K562 (cell line): Measurements from ENCODE around the gene SLC6A14. TPM values are rescaled to one million over a fixed set of nuclear protein-coding genes. Genes with fewer than 3 reads are reported as not detected.

Source experiments
- ATAC-seq: fragments of 200-7000 bp; cut with Tn5 transposase; 3 replicates; pipeline ENCODE4 v1.9.1; 2020; ENCODE audit warnings: moderate library complexity
- BruUV-seq: library from RNA; stranded (reverse); fragments of 400-500 nt; replicated peaks from 2 replicates; lab custom pipeline; 2021; lab: Mats Ljungman, UMichigan
- CTCF ChIA-PET: fragments of 300-600 bp; formaldehyde crosslinking; extraction: SDS; loops from one replicate; lab custom pipeline; 2021; ENCODE audit warnings: low intra/inter-chr PET ratio; lab: Yijun Ruan, JAX
- POLR2A ChIA-PET: fragments of 300-600, 350-650 bp; sonication (Branson Sonifier 250); formaldehyde crosslinking; extraction: SDS; loops from one replicate; lab custom pipeline; 2021; ENCODE audit warnings: antibody characterized with exemption, inconsistent platforms; lab: Yijun Ruan, JAX
- DNase-seq, 4 experiments: peaks; one replicate each; pipeline versions ENCODE4 v3.0.0 to v3.0.0-alpha.2; 2011 to 2018; ENCODE audit warnings: low spot score in 3 of 4, mixed read lengths in 3 of 4; ENCODE audit errors: extremely low read depth in 1 of 4
- FAIRE-seq: peaks from 2 replicates; lab custom pipeline; 2011; peaks lifted over from hg19 to GRCh38; lab: Jason Lieb, UNC
- H2AFZ ChIP-seq: 2 replicates; pipeline ENCODE4 v1.6.0; 2011; ENCODE audit warnings: low read depth, low read length, control low read depth, inconsistent platforms
- H3K27ac ChIP-seq: fragments of 200-600 bp; 3 replicates; pipeline ENCODE4 v1.8.0; 2011; ENCODE audit warnings: low read depth, mild to moderate bottlenecking, control low read depth, inconsistent platforms, low read length, moderate library complexity, mixed read lengths; ENCODE audit errors: extremely low read depth
- H3K27me3 ChIP-seq, 2 experiments: fragments of 300-600 bp in 1 of 2; 2 replicates in 1 of 2; 3 replicates in 1 of 2; pipeline versions ENCODE4 v1.6.0 to v1.8.0; 2011; ENCODE audit warnings: inconsistent platforms in 2 of 2, low read length in 2 of 2, mild to moderate bottlenecking in 1 of 2, mixed read lengths in 1 of 2, moderate library complexity in 1 of 2; ENCODE audit not compliant: control insufficient read depth in 2 of 2, insufficient read depth in 2 of 2
- H3K36me3 ChIP-seq: fragments of 300-600 bp; 3 replicates; pipeline ENCODE4 v1.8.0; 2011; ENCODE audit warnings: mild to moderate bottlenecking, low read length, inconsistent platforms; ENCODE audit not compliant: control insufficient read depth, insufficient read depth
- H3K4me1 ChIP-seq, 2 experiments: fragments of 200-600 bp in 1 of 2; replicated peaks in 1 of 2; 2 replicates in 1 of 2; 3 replicates in 1 of 2; pipeline versions ENCODE4 v1.5.1 to v1.8.0; 2011; ENCODE audit warnings: inconsistent platforms in 2 of 2, low read length in 2 of 2, mild to moderate bottlenecking in 1 of 2, mixed read lengths in 1 of 2, moderate library complexity in 1 of 2; ENCODE audit not compliant: control insufficient read depth in 2 of 2, insufficient read depth in 2 of 2
- H3K4me2 ChIP-seq: 2 replicates; pipeline ENCODE4 v1.6.1; 2011; ENCODE audit warnings: low read length, control low read depth, inconsistent platforms, mixed read lengths; ENCODE audit not compliant: insufficient read depth
- H3K4me3 ChIP-seq: fragments of 200-600 bp; sonication (generic), shearing (Covaris generic); 2 replicates; pipeline ENCODE4 v1.5.1; 2016; ENCODE audit warnings: control low read depth, inconsistent platforms
- H3K79me2 ChIP-seq: fragments of 200-600 bp; 3 replicates; pipeline ENCODE4 v1.8.0; 2011; ENCODE audit warnings: low read length, inconsistent platforms; ENCODE audit not compliant: control insufficient read depth, insufficient read depth
- H3K9ac ChIP-seq, 2 experiments: 2 replicates each; pipeline versions ENCODE4 v1.6.0 to v1.6.1; 2011; ENCODE audit warnings: low read depth in 2 of 2, low read length in 2 of 2, control low read depth in 1 of 2, inconsistent platforms in 1 of 2, mild to moderate bottlenecking in 1 of 2, mixed read lengths in 1 of 2; ENCODE audit not compliant: insufficient read depth in 1 of 2
- H3K9me1 ChIP-seq: one replicate; pipeline ENCODE4 v1.6.0; 2011; ENCODE audit warnings: inconsistent platforms, mild to moderate bottlenecking, low read length, moderate library complexity; ENCODE audit not compliant: control insufficient read depth, insufficient read depth
- H3K9me3 ChIP-seq: replicated peaks from 2 replicates; pipeline ENCODE4 v1.5.1; 2011; ENCODE audit warnings: low read depth, low read length, inconsistent platforms; ENCODE audit not compliant: control insufficient read depth, insufficient read depth
- H4K20me1 ChIP-seq: replicated peaks from 2 replicates; pipeline ENCODE4 v1.6.1; 2011; ENCODE audit warnings: low read length, inconsistent platforms, mixed read lengths; ENCODE audit not compliant: control insufficient read depth, insufficient read depth
- CREBBP ChIP-seq: IDR thresholded peaks from one replicate; pipeline ENCODE4 v1.6.1; 2012; ENCODE audit warnings: low read depth, mild to moderate bottlenecking, control low read depth, inconsistent platforms, low read length
- FOXA1 ChIP-seq: fragments of 450-650 bp; IDR thresholded peaks from 2 replicates; pipeline ENCODE4 v1.6.1; 2016; ENCODE audit warnings: mild to moderate bottlenecking, borderline replicate concordance
- GTF2F1 ChIP-seq: IDR thresholded peaks from 2 replicates; pipeline ENCODE4 v1.6.1; 2011; ENCODE audit warnings: low read depth, low read length, improper control_type of control experiment
- HES1 ChIP-seq: fragments of 450-650 bp; IDR thresholded peaks from 2 replicates; pipeline ENCODE4 v1.6.1; 2016; ENCODE audit warnings: low read depth, mild to moderate bottlenecking, moderate library complexity
- ILK ChIP-seq: fragments of 450-650 bp; IDR thresholded peaks from 2 replicates; pipeline ENCODE4 v1.6.1; 2016; ENCODE audit warnings: missing genetic modification characterization, low read depth, mild to moderate bottlenecking, missing compliant biosample characterization, moderate library complexity, borderline replicate concordance
- MCM3 ChIP-seq: fragments of 450-650 bp; IDR thresholded peaks from 2 replicates; pipeline ENCODE4 v1.6.1; 2016
- MCM5 ChIP-seq: fragments of 450-650 bp; IDR thresholded peaks from 2 replicates; pipeline ENCODE4 v1.6.1; 2016; ENCODE audit warnings: low read depth
- NONO ChIP-seq, 2 experiments: fragments of 200-400 bp in 1 of 2; fragments of 450-650 bp in 1 of 2; formaldehyde crosslinking in 1 of 2; IDR thresholded peaks; 2 replicates each; pipeline ENCODE4 v1.6.1; 2017; ENCODE audit warnings: low read depth in 2 of 2, mild to moderate bottlenecking in 2 of 2, moderate library complexity in 2 of 2, low read length in 1 of 2
- NR3C1 ChIP-seq: sonication (generic); formaldehyde crosslinking; IDR thresholded peaks from 2 replicates; pipeline ENCODE4 v1.8.1; 2022; ENCODE audit warnings: missing genetic modification reagents
- POU5F1 ChIP-seq: fragments of 150-350 bp; IDR thresholded peaks from 2 replicates; pipeline ENCODE4 v1.6.1; 2014; ENCODE audit warnings: borderline replicate concordance, low read length, low read depth, mild to moderate bottlenecking; ENCODE audit not compliant: partially characterized antibody
- PTTG1 ChIP-seq: fragments of 450-650 bp; IDR thresholded peaks from 2 replicates; pipeline ENCODE4 v1.6.1; 2016; ENCODE audit warnings: low read depth, mild to moderate bottlenecking, missing genetic modification characterization, missing compliant biosample characterization
- RBM25 ChIP-seq: fragments of 200-400 bp; formaldehyde crosslinking; IDR thresholded peaks from 2 replicates; pipeline ENCODE4 v1.6.1; 2018; ENCODE audit warnings: low read length, low read depth, moderate library complexity; ENCODE audit not compliant: severe bottlenecking
- SMARCC2 ChIP-seq: fragments of 450-650 bp; IDR thresholded peaks from 2 replicates; pipeline ENCODE4 v1.6.1; 2017; ENCODE audit warnings: antibody characterized with exemption, moderate library complexity, mild to moderate bottlenecking, low read depth
- SPI1 ChIP-seq: IDR thresholded peaks from 2 replicates; pipeline ENCODE4 v1.6.1; 2011; ENCODE audit warnings: low read depth, low read length, control low read depth, borderline replicate concordance
- TAL1 ChIP-seq: fragments of 450-650 bp; IDR thresholded peaks from 2 replicates; pipeline ENCODE4 v1.6.1; 2016; ENCODE audit warnings: mild to moderate bottlenecking
- ZBTB12 ChIP-seq: fragments of 250-450 bp; sonication (Bioruptor Pico); IDR thresholded peaks from 2 replicates; pipeline ENCODE4 v1.4.0; 2020
- ZKSCAN8 ChIP-seq: fragments of 200-800 bp; sonication (Bioruptor generic); IDR thresholded peaks from 2 replicates; pipeline ENCODE4 v1.6.1; 2016; ENCODE audit warnings: missing genetic modification characterization, missing compliant biosample characterization
- ZNF165 ChIP-seq: fragments of 250-450 bp; sonication (Bioruptor Pico); IDR thresholded peaks from 2 replicates; pipeline ENCODE4 v1.4.0; 2020; ENCODE audit warnings: borderline replicate concordance
- ZNF316 ChIP-seq: fragments of 450-650 bp; IDR thresholded peaks from 2 replicates; pipeline ENCODE4 v1.6.1; 2016
- WGBS: fragments of 100-300 bp; shearing (Covaris generic); methylation state at CpG from one replicate; pipeline ENCODE4 v1.1.6; 2016; ENCODE audit warnings: low coverage, mixed read lengths; ENCODE audit not compliant: insufficient coverage; ENCODE audit errors: missing lambda C conversion rate; 5-methylcytosine and 5-hydroxymethylcytosine counted together
- in situ Hi-C: fragments of 300-500 bp; cut with MboI; formaldehyde crosslinking; loops from 4 replicates; pipeline ENCODE4 v1.15.0; 2018; ENCODE audit warnings: inconsistent platforms, mixed read lengths
- intact Hi-C: fragments of 100-400 bp; cut with micrococcal nuclease; formaldehyde crosslinking; loops from 2 replicates; pipeline ENCODE4 v1.14.2; 2022
- polyA plus RNA-seq, 8 experiments: library from polyadenylated mRNA; depleted of rRNA in 4 of 8; stranded (reverse) in 5 of 8; unstranded in 3 of 8; fragments of >200 nt; fragmentation: Nextera tagmentation in 2 of 8; fragmentation: Illumina TruSeq in 1 of 8; extraction: Ambion mirVana in 2 of 8; extraction: Trizol in 1 of 8; gene quantifications; 2 replicates each; pipeline versions ENCODE4 v1.2.1 to v1.2.3, GENCODE V29; 2011 to 2014; ENCODE audit warnings: inconsistent platforms in 1 of 8, missing spikeins in 1 of 8
- total RNA-seq, 7 experiments: library from RNA; depleted of rRNA in 6 of 7; stranded (reverse); fragments of >200 nt in 6 of 7; fragmentation: Illumina TruSeq in 2 of 7; extraction: Trizol in 2 of 7; gene quantifications; 2 replicates each; pipeline versions ENCODE4 v1.2.1 to v1.2.3, GENCODE V29; 2011 to 2021; ENCODE audit warnings: low replicate concordance in 1 of 7

SLC6A14 gene
- total and polyA plus RNA-seq, 9 of the 15 experiments (the other 6 are each of a cell fraction or from before 2014, with no cell fraction given), result 0.04 TPM; not detected in 8

- no peaks in the 10 kb centered on the region for H4K20me1 ChIP-seq
- intact Hi-C loops, result no loop called here
- ChIA-PET CTCF (no interaction called here), POLR2A (no interaction called here)
- no peaks in the 10 kb centered on the region for H3K36me3 ChIP-seq
- no peaks in the 10 kb centered on the region for H3K27me3 ChIP-seq
- FAIRE-seq, result no peak
- no peaks in the 10 kb centered on the region for H3K4me1 ChIP-seq
- ATAC-seq, result no peak
- H3K4me2 ChIP-seq, result no peak overlapping the region
- H2AFZ ChIP-seq, result no peak overlapping the region
- H3K9ac ChIP-seq, result no peak overlapping the region
- TF ChIP-seq RBM25, result no peak
- TF ChIP-seq ZBTB12 (CRISPR knock-in tag), result no peak
- no peak for TF ChIP-seq MCM3
- TF ChIP-seq POU5F1, result no peak
- TF ChIP-seq ZNF316, result no peak
- no peak for TF ChIP-seq PTTG1
- no peak for TF ChIP-seq SPI1
- no peak for TF ChIP-seq NONO (IDR thresholded peaks at IDR 0.05; ENCODE audit: low read depth in 2 of 2, low read length in 1 of 2)
- TF ChIP-seq FOXA1, result no peak
- TF ChIP-seq NR3C1 (CRISPR knock-in tag), result no peak
- TF ChIP-seq SMARCC2, result no peak
- TF ChIP-seq TAL1, result no peak
- TF ChIP-seq CREBBP, result no peak
- TF ChIP-seq ILK (tag), result no peak
- TF ChIP-seq MCM5, result no peak
- no peak for TF ChIP-seq ZNF165
- no peak for TF ChIP-seq ZKSCAN8 (CRISPR knock-in tag)
- no peak for TF ChIP-seq GTF2F1
- TF ChIP-seq HES1, result no peak
- BruUV-seq, result no TSS peak
- no peak for DNase-seq
- no peaks in the 10 kb centered on the region for H3K79me2 ChIP-seq
- H3K27ac ChIP-seq, result no peak overlapping the region
- 0% methylated on average over 2 of the region's 2 CpGs for WGBS
- H3K9me1 ChIP-seq, result no peaks in the 10 kb centered on the region
- no peaks in the 10 kb centered on the region for H3K9me3 ChIP-seq
- in situ Hi-C loops, result no loop called here
- H3K4me3 ChIP-seq, result no peak overlapping the region
Measured at GRCh38 chrX:116493271-116493670, 56.9 kb downstream of the SLC6A14 start.
